Panc1 (cell line): ENCODE results near the gene ADORA1. TPM values are rescaled to one million over a fixed set of nuclear protein-coding genes. Genes with fewer than 3 reads are reported as not detected.

Experiments
- ATAC-seq: fragments of 200-7000 bp; cut with Tn5 transposase; 2 replicates; pipeline ENCODE4 v1.9.1; 2020; ENCODE audit warnings: mild to moderate bottlenecking, moderate library complexity
- BruUV-seq: library from RNA; stranded (reverse); fragments of 400-500 nt; replicated peaks from 2 replicates; lab custom pipeline; 2021; lab: Mats Ljungman, UMichigan
- CTCF ChIA-PET: fragments of 300-600 bp; sonication (Branson Sonifier 250); formaldehyde crosslinking; loops from one replicate; lab custom pipeline; 2022; ENCODE audit warnings: antibody characterized with exemption; lab: Charles Lee
- POLR2A ChIA-PET: fragments of 300-600 bp; sonication (Branson Sonifier 250); formaldehyde crosslinking; loops from one replicate; lab custom pipeline; 2022; ENCODE audit warnings: antibody characterized with exemption; lab: Charles Lee
- DNase-seq: peaks from one replicate; pipeline ENCODE4 v3.0.0-alpha.2; 2010; ENCODE audit warnings: low read depth, low spot score
- H3K27ac ChIP-seq: 2 replicates; pipeline ENCODE4 v1.5.1; 2011; ENCODE audit warnings: mild to moderate bottlenecking, low read length, inconsistent platforms
- H3K27me3 ChIP-seq: fragments of 200-500 bp; sonication (Bioruptor generic); 2 replicates; pipeline ENCODE4 v1.6.0; 2014; ENCODE audit warnings: low read length, inconsistent platforms; ENCODE audit not compliant: control insufficient read depth, insufficient read depth
- H3K36me3 ChIP-seq: fragments of 200-500 bp; sonication (Bioruptor generic); 2 replicates; pipeline ENCODE4 v1.5.1; 2014; ENCODE audit warnings: inconsistent platforms, mild to moderate bottlenecking, low read length, moderate library complexity; ENCODE audit not compliant: control insufficient read depth, insufficient read depth
- H3K4me1 ChIP-seq: 2 replicates; pipeline ENCODE4 v1.5.1; 2011; ENCODE audit warnings: inconsistent platforms, mild to moderate bottlenecking, low read length, moderate library complexity; ENCODE audit not compliant: control insufficient read depth, insufficient read depth
- H3K4me3 ChIP-seq, 2 experiments: 2 replicates each; pipeline ENCODE4 v1.5.1; 2011 to 2012; ENCODE audit warnings: low read depth in 2 of 2, low read length in 2 of 2, mild to moderate bottlenecking in 2 of 2, inconsistent platforms in 1 of 2, moderate library complexity in 1 of 2
- H3K9me3 ChIP-seq: fragments of 200-500 bp; sonication (Bioruptor generic); 2 replicates; pipeline ENCODE4 v1.5.1; 2014; ENCODE audit warnings: low read depth, mild to moderate bottlenecking, inconsistent platforms, low read length, moderate library complexity; ENCODE audit not compliant: control insufficient read depth, insufficient read depth
- CTCF ChIP-seq: fragments of 450-650 bp; IDR thresholded peaks from 2 replicates; pipeline ENCODE4 v1.5.1; 2017; ENCODE audit warnings: mild to moderate bottlenecking
- POLR2AphosphoS5 ChIP-seq: IDR thresholded peaks from 2 replicates; pipeline ENCODE4 v1.6.1; 2012; ENCODE audit warnings: mild to moderate bottlenecking, low read depth, low read length, moderate library complexity
- REST ChIP-seq, 2 experiments: IDR thresholded peaks; 2 replicates each; pipeline ENCODE4 v1.6.1; 2011 to 2012; ENCODE audit warnings: low read depth in 2 of 2, control low read depth in 1 of 2, low read length in 1 of 2, mild to moderate bottlenecking in 1 of 2, moderate library complexity in 1 of 2; ENCODE audit not compliant: insufficient read depth in 1 of 2
- SIN3A ChIP-seq: IDR thresholded peaks from 2 replicates; pipeline ENCODE4 v1.6.1; 2012; ENCODE audit warnings: low read depth, mild to moderate bottlenecking, low read length, moderate library complexity, borderline replicate concordance; ENCODE audit not compliant: insufficient read depth
- TCF7L2 ChIP-seq: IDR thresholded peaks from 2 replicates; pipeline ENCODE4 v1.6.1; 2011; ENCODE audit warnings: mild to moderate bottlenecking, low read depth, low read length, inconsistent platforms
- in situ Hi-C: cut with HindIII; loops from 2 replicates; pipeline ENCODE4 v1.10.0; 2016; ENCODE audit warnings: low sequenced_read_pairs, low pct_unique_long_range_greater_than_20kb
- intact Hi-C: fragments of 100-400 bp; cut with micrococcal nuclease; formaldehyde crosslinking; loops from one replicate; pipeline ENCODE4 v1.10.0; 2022; ENCODE audit not compliant: unreplicated experiment
- total RNA-seq: library from RNA; stranded (reverse); gene quantifications from one replicate; pipeline ENCODE4 v1.2.1, GENCODE V29; 2021; ENCODE audit not compliant: unreplicated experiment

ADORA1 gene
- total RNA-seq, 1 experiment from 2014 or later: 8.5 TPM

GRCh38 chr1:203153989-203154821 lies 26.7 kb downstream of the ADORA1 start:
- intact Hi-C loops (no loop called here), in situ Hi-C loops (no loop called here)
- ATAC-seq (no peak), DNase-seq (no peak)
- no TSS peak for BruUV-seq
- Histone ChIP-seq H3K9me3 (no peaks in the 10 kb centered on the region), H3K27me3 (no peaks in the 10 kb centered on the region), H3K36me3 (no peaks in the 10 kb centered on the region), H3K4me1 (peaks cover 43% of the 10 kb centered on the region), H3K4me3 (no peak overlapping the region), H3K27ac (peak overlapping the region; percentile 75)
- TF ChIP-seq SIN3A (no peak), REST (IDR thresholded peaks at IDR 0.05; ENCODE audit: insufficient read depth in 1 of 2, low read depth in 2 of 2, low read length in 1 of 2) (no peak), CTCF (no peak), TCF7L2 (no peak), POLR2AphosphoS5 (no peak)
- CTCF ChIA-PET: interaction anchor here (1.2 to 1.4 kb wide), 2 partner anchors 26 to 36 kb away, joined by 3 to 9 read pairs; partner anchors contain the start of gene ADORA1
- POLR2A ChIA-PET: interaction anchor here (0.5 kb wide), 1 partner anchor 232 kb away, joined by 3 read pairs; no protein-coding TSS in a partner anchor

GRCh38 chr1:203156280-203156679 lies 28.8 kb downstream of the ADORA1 start:
- no peak overlapping the region for H3K4me3 ChIP-seq
- POLR2A ChIA-PET: no interaction called here
- peaks cover 28% of the 10 kb centered on the region for H3K4me1 ChIP-seq
- TF ChIP-seq SIN3A (no peak), CTCF (no peak), REST (IDR thresholded peaks at IDR 0.05; ENCODE audit: insufficient read depth in 1 of 2, low read depth in 2 of 2, low read length in 1 of 2) (no peak), TCF7L2 (no peak), POLR2AphosphoS5 (no peak)
- in situ Hi-C loops: no loop called here
- BruUV-seq: no TSS peak
- no peak overlapping the region for H3K27ac ChIP-seq
- CTCF ChIA-PET: no interaction called here
- DNase-seq (no peak), ATAC-seq (no peak)
- H3K9me3 ChIP-seq: no peaks in the 10 kb centered on the region
- intact Hi-C loops: no loop called here
- H3K27me3 ChIP-seq: no peaks in the 10 kb centered on the region
- no peaks in the 10 kb centered on the region for H3K36me3 ChIP-seq
